ENCODE data around the gene BRD2.

BRD2 gene

GRCh38 chr6:32976334-32977069, 8.1 kb downstream of the BRD2 start:
- CTCF ChIA-PET, result interaction anchor here (1.0 to 13.0 kb wide), 6 partner anchors 9 to 91 kb away, joined by 3 to 142 read pairs (median 12); partner anchors contain the start of gene HLA-DMA
- no peak for DNase-seq (ENCODE audit: low read depth, low spot score)
- H3K4me3 ChIP-seq (ENCODE audit: low read depth, low read length), result peak overlapping the region; percentile 92
- POLR2A ChIA-PET, result interaction anchor here (1.0 to 6.3 kb wide), 2 partner anchors 7 to 9 kb away, joined by 3 to 104 read pairs; no protein-coding TSS in a partner anchor
- TF ChIP-seq CTCF (IDR thresholded peaks at IDR 0.05; ENCODE audit: insufficient read depth, low read length, missing control alignments), result no peak

GRCh38 chr6:32977272-32977952, 9.0 kb downstream of the BRD2 start:
- ChIA-PET CTCF (interaction anchor here (0.9 to 13.0 kb wide), 7 partner anchors 8 to 271 kb away, joined by 3 to 142 read pairs (median 20); partner anchors contain the start of genes BRD2 and TAP2), POLR2A (interaction anchor here (0.5 to 4.2 kb wide), 4 partner anchors 7 to 119 kb away, joined by 3 to 48 read pairs (median 3); partner anchors contain the start of genes BRD2 and HLA-DMA)
- H3K4me3 ChIP-seq (ENCODE audit: low read depth, low read length), result no peak overlapping the region
- DNase-seq (ENCODE audit: low read depth, low spot score), result no peak
- TF ChIP-seq CTCF (IDR thresholded peaks at IDR 0.05; ENCODE audit: insufficient read depth, low read length, missing control alignments), result no peak

GRCh38 chr6:32977953-32978324, 9.5 kb downstream of the BRD2 start:
- H3K4me3 ChIP-seq (ENCODE audit: low read depth, low read length), result no peak overlapping the region
- no peak for TF ChIP-seq CTCF (IDR thresholded peaks at IDR 0.05; ENCODE audit: insufficient read depth, low read length, missing control alignments)
- ChIA-PET CTCF (interaction anchor here (0.9 to 7.3 kb wide), 5 partner anchors 9 to 270 kb away, joined by 3 to 70 read pairs (median 4); partner anchors contain the start of genes BRD2 and TAP2), POLR2A (interaction anchor here (0.5 to 4.2 kb wide), 4 partner anchors 8 to 120 kb away, joined by 3 to 48 read pairs (median 3); partner anchors contain the start of genes BRD2 and HLA-DMA)
- no peak for DNase-seq (ENCODE audit: low read depth, low spot score)

DNA sequence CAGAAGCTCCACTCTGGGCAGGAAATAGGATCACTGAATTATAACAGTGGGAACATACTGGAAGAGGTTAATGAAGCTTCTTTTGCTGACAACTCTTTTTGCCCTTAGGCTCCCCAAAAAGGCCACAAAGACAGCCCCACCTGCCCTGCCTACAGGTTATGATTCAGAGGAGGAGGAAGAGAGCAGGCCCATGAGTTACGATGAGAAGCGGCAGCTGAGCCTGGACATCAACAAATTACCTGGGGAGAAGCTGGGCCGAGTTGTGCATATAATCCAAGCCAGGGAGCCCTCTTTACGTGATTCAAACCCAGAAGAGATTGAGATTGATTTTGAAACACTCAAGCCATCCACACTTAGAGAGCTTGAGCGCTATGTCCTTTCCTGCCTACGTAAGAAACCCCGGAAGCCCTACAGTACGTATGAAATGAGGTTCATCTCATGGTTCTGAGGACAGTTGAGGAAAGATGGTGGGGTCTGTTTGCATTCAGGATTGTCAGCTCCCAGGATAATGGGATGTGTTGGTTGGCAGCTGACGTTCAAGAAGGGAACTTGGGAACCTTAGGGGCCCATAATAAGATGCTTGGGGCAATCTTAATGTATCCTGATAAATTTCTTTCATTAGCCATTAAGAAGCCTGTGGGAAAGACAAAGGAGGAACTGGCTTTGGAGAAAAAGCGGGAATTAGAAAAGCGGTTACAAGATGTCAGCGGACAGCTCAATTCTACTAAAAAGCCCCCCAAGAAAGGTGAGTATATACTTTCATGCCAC, 11.5 kb downstream of the BRD2 start:
- ChIA-PET CTCF (interaction anchor here (0.7 to 7.3 kb wide), 10 partner anchors 9 to 141 kb away, joined by 3 to 70 read pairs (median 6); partner anchors contain the start of genes HLA-DMA and TAP2), POLR2A (interaction anchor here (1.1 to 4.2 kb wide), 2 partner anchors 9 to 25 kb away, joined by 3 to 48 read pairs; partner anchors contain the start of gene BRD2)
- no peak for DNase-seq (ENCODE audit: low read depth, low spot score)
- TF ChIP-seq CTCF (IDR thresholded peaks at IDR 0.05; ENCODE audit: insufficient read depth, low read length, missing control alignments), result no peak
- H3K4me3 ChIP-seq (ENCODE audit: low read depth, low read length), result no peak overlapping the region

- DNase-seq (ENCODE audit: low read depth, low spot score), result no peak
- TF ChIP-seq CTCF (IDR thresholded peaks at IDR 0.05; ENCODE audit: insufficient read depth, low read length, missing control alignments), result no peak
- no peak overlapping the region for H3K4me3 ChIP-seq (ENCODE audit: low read depth, low read length)
- ChIA-PET POLR2A (interaction anchor here (1.1 to 4.2 kb wide), 2 partner anchors 10 to 26 kb away, joined by 3 to 48 read pairs; partner anchors contain the start of gene BRD2), CTCF (interaction anchor here (0.7 to 8.8 kb wide), 12 partner anchors 8 to 142 kb away, joined by 3 to 142 read pairs (median 6); partner anchors contain the start of genes BRD2, HLA-DMA and TAP2)
Measured at GRCh38 chr6:32980488-32981038, 12.2 kb downstream of the BRD2 start.

Data from AG04449 (cell line).